HG02642 (cell line): ENCODE data around the gene AJM1.
"Not testable (repeated sequence)": the region's sequence is repeated elsewhere in the genome, so short reads cannot be mapped to it uniquely, and the experiment has no call there.

Experiments
- ATAC-seq: cut with Tn5 transposase; IDR thresholded peaks from one replicate; pipeline ENCODE4 v1.9.1; 2021; ENCODE audit warnings: mild to moderate bottlenecking; ENCODE audit not compliant: unreplicated experiment, poor library complexity

AJM1 gene

DNA sequence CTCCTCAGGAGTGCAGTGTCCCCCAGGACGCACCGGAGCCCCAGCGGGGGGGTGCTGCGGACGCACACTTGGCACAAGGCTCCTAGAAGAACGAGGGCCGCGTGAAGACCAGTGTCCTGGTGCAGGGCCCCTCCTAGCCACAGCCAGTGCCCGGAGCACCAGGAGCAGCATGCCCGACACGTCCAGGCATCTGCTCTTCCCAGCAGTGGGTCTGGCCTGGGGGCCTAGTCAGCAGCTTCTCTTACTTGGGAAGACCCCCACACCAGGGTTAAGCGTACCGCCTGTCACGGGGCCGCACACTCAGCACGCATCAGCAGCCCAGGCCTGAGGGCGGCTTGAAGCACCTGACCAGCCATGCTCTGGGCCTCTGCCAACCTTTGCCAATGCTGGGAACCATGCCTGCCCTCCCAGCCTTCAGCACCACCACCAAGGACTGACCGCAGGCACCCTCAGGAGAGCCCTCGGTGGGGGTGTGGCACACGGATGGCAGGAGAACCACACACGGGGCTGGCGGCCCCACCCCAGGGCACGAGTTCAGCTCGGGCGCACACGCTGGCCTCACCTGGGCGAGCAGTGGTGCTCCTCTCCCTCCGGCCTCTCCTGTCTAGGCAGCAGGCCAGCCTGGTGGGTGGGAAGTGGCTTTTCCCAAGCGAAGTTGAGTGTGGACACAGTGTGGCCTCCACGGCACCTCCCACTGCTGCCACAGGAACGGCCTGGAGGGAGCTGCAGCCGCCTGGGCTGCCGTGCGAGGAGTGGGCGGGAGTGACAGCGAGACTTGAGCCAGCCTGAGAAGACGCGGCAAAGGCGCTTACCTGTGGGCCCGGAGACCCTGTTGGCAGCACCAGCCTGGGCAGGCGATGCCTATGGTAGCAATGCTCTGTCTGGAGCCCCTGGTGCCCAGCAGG is 12.0 kb upstream of the AJM1 start:
- ATAC-seq, result no peak

DNA sequence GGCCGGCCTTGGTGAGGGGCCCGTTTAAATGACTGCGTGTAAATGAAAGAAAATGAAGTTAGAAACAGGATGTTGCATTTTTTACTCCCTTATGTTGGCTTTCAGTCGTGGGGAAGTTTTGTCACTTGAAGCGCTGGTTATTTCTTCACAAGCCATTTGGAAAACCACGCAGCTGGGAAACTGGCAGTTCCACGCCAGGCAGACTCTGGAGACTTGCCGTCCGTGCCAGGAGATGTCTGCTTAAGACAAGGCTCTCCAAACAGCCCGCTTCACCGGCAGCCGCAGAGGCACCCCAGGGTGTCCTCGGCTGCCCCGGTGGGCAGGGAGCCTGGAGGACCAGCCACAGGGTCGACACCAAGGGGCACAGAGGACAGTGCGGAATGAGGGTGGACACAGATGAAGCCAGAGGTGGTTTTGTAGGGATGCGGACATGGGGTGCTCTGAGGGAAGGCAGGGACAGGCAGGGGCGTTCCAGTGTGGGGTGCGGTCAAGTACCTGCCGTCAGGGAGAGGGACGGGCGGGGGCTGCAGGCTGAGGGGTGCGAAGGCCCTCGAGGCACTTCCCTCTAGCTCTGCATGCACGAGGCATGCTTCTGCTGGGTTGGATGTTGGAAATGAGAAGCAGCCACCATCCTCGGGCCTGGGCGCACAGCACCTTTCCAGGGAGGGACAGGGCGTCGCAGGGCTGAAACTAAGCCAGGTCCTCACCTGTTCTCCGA is 11.1 kb upstream of the AJM1 start:
- no peak for ATAC-seq

DNA sequence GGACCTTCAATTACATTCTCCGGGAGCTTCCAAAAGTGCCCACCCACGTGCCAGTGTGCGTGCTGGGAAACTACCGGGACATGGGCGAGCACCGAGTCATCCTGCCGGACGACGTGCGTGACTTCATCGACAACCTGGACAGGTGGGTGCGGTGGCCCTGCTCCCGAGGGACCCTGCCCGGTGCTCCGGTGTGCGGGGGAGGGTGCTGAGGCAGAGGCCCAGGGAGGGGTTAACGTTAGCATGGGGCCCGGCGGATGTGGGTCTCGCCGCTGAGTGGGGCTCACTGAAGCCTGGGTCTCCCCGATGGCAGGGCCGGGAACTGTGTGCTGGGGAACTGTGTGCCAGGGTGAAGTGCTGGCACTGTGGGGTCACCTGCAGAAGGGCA is 10.6 kb upstream of the AJM1 start:
- no peak for ATAC-seq

DNA sequence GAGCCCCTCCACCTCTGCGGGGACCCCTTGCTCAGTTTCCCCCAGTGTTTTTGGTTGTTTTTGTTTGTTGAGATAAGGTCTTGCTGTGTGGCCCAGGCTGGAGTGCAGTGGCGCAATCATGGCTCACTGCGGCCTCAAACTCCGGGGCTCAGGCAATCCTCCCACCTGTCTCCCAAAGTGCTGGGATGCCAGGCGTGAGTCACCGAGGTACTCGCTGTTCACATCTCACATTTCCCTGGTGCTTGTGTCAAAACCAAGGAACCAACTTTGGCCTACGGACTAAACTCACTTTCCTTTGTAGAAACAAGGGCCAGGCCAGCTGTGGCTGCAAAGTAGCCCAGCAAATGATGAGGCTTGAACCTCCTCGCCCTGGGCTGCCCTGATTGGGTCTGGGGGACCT is 9.7 kb upstream of the AJM1 start:
- ATAC-seq, result no peak

DNA sequence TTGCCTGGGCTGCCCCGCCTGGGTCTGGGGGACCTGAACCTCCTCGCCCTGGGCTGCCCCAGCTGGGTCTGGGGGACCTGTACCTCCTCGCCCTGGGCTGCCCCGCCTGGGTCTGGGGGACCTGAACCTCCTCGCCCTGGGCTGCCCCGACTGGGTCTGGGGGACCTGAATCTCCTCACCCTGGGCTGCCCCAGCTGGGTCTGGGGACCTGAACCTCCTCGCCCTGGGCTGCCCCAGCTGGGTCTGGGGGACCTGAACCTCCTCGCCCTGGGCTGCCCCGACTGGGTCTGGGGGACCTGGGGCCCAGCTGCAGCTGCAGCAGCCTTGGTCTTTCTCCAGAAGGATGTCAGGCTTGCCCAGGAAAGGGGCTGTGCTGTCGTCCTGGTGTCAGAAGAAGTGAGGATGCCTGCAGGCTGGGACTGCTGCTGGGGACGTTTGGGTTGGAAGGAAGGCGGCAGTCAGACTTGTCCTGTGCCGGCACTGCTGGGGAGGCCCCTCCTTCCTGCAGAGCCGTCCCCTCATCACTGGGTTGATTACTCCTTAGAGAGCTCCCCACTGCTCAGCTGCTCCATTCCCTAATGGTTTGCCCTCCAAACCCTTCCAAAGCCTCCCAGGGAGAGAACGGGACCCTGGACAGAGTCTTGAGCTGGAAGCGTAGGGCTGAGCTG is 8.8 kb upstream of the AJM1 start:
- not testable (repeated sequence) for ATAC-seq

DNA sequence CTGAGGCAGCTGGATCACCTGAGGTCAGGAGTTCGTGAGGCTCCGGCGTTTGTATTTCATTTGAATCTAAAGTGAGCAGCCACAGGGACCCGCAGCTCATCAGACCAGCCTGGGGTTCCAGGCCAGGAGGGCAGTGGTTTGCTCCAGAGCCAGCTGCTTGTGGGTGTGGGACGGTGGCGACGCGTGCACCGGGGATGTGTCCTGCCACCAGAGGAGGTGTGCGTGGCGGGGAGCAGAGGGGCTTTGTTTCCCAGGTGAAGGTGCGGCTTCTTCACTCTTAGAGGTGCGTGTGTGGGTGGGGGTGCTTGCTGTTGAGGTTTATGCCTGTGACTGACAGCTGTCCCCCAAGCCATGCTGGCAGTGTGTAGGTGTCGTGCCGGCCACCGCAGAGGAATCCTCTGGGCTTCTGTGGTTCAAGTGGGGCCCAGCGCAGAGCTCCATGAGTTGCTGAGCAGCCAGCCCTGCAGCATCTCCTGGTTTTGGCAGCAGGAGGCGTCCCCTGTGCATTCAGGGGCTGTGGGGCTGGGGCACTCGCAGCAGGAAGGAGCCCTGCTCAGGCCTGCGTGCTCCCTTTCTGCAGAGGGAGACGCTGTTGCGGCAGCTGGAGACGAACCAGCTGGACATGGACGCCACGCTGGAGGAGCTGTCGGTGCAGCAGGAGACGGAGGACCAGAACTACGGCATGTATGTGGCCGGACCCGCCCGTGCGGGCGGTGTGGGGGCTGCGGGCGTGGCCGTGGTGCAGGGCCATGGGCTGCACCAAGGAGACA is 6.9 kb upstream of the AJM1 start:
- ATAC-seq, result no peak

DNA sequence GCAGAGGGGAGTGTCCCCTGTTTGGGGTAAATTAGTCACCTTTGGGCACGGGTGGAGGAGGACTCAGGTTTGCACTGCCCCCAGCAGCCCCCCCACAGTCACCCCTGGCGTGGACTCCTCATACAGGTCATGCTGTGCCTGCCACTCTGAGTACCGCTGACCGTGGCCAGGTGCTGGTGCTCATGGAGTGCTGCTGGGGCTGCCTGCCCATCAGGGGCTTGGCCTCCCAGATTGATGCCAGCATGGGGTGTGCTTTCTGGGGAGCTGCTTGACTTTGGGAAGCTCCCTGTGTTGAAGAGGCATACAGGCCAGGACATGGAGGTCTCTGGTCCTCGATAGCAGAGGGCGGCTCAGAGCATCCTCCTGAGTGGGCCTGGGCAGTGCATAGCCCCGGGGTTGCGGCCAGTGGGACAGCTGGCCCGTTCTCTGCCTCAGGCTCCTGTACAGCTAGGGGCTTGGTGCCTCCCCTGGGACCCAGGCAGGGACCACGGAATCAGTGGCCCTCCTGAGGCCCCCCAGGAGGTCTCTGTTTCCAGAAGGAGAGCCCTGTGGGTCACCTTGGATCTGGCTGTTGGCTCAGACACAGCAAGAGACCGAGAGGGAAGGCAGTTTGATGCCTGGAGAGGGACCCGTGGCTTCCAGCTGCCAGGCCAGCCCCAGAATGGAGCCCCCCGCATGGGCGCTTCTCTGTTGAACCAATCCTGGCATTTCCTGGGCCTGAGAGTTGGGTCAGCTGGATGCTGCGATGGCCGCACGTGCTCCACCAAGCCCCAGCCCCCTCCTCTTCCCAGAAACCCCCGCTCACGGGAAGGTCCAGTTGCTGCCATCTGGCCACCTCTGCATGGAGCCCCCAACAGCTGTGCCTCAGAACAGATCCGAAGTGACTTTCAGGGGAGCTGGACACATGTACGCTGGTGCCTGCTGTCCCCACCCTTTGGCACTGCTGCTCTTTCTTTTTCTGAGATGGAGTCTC is 6.1 kb upstream of the AJM1 start:
- ATAC-seq, result no peak

DNA sequence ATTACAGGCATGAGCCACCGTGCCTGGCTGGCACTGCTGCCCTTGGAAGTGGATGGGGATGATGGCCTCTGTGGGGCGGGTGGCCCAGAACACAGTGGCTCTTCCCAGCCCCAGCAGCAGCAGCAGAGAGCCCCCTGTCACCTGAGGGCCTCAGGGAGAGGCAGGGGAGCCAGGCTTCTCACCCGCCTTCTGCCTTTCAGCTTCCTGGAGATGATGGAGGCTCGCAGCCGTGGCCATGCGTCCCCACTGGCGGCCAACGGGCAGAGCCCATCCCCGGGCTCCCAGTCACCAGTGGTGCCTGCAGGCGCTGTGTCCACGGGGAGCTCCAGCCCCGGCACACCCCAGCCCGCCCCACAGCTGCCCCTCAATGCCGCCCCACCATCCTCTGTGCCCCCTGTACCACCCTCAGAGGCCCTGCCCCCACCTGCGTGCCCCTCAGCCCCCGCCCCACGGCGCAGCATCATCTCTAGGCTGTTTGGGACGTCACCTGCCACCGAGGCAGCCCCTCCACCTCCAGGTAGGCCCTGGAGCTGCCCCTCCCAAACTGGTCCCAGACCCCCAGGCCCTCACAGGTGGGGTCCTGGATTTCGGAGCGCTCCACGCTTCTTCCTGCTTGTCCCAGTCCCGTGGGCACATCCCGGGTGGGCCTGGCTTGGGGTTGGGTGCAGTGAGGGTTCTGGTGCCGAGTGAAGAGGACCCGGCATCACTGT is 5.0 kb upstream of the AJM1 start:
- ATAC-seq, result no peak

DNA sequence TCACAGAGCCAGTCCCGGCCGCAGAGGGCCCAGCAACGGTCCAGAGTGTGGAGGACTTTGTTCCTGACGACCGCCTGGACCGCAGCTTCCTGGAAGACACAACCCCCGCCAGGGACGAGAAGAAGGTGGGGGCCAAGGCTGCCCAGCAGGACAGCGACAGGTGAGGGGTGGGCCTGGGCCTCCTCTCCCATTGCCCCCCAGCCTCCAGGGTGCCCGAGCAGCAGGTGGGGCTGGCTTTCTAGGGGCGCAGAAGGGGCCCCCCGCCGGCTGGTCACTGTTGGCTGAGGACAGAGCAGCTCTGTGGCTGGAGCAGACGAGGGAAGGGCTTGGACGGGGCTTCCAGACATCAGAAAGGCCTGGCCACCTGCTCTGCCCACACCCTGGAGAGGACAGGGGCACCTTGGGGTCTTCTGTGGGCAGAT is 4.4 kb upstream of the AJM1 start:
- not testable (repeated sequence) for ATAC-seq

DNA sequence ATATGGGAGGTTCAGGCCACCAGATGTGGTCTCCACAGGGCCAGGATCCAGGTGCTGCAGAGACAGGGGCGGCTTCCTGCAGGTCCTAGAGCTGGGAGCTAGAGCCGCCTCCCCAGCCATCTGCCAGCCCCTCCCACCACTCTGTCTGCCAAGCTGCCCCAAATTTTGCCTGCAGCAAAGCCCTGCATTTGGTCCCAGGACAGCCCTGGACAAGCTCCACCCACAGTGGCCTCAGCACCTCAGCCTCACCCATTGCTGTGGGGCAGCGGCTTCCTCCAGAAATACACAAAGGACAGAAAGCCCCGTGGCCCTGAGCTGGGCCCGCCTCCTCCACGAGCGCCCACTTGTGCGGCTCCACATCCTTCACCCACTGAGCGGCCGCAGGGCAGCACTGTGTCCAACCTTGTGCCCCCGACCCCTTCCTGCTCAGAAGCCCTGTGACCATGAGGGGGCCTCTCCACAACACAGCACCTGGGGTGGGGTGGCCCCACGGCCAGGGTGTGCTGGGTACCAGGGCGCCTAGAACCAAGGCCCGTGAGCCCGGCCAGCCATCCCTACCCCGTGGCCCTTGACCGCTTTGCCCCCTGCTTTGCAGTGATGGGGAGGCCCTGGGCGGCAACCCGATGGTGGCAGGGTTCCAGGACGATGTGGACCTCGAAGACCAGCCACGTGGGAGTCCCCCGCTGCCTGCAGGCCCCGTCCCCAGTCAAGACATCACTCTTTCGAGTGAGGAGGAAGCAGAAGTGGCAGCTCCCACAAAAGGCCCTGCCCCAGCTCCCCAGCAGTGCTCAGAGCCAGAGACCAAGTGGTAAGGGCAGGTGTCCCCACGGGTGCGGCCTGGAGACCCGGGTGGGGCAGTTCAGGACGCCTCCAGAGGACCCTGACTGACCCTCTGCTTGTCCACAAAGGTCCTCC is 3.7 kb upstream of the AJM1 start:
- ATAC-seq, result no peak

DNA sequence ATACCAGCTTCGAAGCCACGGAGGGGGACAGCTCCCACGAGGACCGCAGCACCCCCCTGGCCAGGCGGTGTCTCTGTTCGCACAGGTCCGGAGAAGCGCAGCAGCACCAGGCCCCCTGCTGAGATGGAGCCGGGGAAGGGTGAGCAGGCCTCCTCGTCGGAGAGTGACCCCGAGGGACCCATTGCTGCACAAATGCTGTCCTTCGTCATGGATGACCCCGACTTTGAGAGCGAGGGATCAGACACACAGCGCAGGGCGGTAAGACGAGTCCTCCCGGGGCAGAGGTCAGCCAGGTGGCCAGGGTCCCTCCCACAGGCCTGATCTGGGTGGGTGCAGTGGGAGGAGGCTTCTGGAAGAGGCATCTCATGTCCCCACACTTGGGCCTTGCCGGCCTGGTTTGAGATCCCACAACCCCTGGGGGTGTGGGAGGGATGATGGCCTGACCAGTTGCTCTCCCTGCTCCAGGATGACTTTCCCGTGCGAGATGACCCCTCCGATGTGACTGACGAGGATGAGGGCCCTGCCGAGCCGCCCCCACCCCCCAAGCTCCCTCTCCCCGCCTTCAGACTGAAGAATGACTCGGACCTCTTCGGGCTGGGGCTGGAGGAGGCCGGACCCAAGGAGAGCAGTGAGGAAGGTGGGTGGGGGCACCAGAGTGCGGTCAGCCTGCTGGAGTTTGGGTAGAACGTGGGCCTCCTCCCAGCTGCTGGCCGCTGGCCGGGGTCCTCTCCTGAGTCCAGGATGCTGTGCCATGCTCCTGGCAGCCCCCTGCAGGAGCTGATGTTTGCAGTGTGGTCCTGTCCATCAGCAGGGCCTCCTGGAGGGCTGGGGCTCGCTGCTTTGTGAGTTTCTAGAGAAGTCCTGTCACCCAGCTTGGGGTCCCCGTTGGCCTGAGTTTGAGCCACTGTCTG is 2.8 kb upstream of the AJM1 start:
- ATAC-seq, result no peak

DNA sequence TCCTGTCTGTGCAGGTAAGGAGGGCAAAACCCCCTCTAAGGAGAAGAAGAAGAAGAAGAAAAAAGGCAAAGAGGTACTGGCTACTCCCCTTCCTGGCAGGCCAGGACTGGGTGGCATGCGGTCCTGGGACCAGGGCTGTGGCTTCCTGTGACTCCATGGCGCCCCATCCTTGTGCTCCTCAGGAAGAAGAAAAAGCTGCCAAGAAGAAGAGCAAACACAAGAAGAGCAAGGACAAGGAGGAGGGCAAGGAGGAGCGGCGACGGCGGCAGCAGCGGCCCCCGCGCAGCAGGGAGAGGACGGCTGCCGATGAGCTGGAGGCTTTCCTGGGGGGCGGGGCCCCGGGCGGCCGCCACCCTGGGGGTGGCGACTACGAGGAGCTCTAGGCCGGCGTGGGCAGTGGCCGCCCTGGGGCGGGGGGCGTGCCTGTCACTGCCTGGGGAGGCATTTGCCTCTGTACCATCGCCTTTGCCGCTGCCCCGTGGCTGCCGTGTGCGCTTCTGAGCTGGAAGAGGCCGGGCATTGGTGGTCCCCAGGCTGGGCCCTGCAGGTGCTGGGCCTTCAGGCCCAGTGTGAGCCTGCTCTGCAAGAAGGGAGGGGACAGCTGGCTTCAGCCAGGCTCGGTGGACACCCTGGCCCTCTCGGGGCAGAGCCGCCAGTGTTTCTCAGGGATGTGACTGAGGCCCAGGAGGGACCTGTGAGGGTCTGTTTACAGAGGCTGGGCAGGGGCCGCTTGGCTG is 2.0 kb upstream of the AJM1 start:
- no peak for ATAC-seq

DNA sequence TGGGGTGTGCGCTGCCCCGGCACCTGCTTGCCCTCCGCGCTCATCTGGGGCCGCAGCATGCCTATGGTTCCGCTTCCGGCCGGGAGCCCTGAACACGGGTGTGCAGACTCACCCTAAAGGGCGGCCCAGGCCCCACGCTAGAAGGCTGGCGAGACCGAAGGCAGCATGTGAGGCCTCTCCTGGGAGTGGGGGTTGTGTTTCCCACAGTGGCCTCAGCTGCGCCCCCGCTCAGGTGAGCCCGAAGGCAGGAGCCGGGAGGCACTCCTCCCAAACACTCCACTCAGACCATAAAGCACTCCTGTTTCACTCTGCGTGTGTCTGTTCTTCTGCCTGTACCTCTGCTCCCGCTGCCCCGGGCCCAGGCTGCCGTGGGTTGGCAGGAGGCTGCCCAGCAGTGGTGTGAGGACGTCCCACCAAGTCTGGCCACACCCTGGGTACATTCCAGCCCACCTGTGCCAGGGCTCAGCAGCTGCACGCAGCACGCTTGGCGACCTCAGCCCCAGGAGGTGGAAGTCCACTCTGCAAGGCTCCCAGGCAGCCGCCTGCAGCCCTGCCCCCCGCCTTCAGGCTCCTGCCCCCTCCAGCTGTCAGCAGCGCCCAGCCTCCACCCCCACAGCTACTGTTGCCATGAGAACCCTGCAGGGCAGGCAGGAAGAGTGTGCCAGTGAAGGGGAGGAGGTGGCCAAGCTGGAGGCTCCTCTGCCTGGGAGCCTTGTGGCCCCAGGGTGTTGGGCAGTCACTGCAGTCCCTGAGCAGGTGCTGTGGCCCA is 1.2 kb upstream of the AJM1 start:
- ATAC-seq, result no peak

DNA sequence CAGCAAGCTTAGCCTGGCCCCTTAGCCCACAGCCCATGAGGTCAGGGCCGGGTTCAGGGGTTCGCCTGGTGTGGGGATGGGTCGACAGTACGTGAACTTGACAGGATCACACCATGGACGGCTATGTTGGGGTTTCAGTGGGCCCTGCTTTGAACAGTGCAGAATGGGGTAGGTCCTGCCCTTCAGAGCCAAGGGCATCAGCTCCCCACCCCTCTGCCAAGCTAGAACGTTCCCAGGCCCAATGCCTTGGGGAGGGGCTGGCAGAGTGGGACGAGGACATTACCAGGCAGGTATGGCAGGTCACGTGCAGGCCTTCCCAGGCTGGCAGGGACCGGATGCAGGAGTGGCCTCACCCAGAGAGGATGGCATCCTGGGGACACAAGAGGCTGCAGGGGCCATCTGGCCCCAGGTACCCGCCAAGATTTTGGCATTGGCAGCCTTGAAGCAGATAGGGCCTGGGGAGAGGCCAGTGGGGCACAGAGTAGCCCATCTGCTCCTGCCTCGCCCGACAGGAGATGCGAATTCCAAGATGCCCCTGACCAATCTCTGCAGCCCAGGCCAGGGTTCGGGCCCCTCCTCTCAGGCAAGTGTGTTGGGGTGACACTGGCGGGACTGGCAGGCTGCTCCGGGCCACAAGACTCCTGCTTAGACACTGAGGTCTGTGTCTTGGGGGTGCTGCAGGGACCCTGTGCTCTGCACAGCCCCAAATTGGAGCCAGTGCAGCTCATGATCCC is 465 bp upstream of the AJM1 start:
- ATAC-seq, result not testable (repeated sequence)
